HG03066 (cell line): ENCODE results near the gene CDK2AP2.
A peak's percentile ranks its signal among the peaks of the same experiment; 100 is the strongest.
"Not testable (repeated sequence)": the region's sequence is repeated elsewhere in the genome, so short reads cannot be mapped to it uniquely, and the experiment has no call there.

Experiments
- ATAC-seq: cut with Tn5 transposase; IDR thresholded peaks from one replicate; pipeline ENCODE4 v1.9.1; 2021; ENCODE audit warnings: low read depth; ENCODE audit not compliant: unreplicated experiment

The CDK2AP2 gene

DNA sequence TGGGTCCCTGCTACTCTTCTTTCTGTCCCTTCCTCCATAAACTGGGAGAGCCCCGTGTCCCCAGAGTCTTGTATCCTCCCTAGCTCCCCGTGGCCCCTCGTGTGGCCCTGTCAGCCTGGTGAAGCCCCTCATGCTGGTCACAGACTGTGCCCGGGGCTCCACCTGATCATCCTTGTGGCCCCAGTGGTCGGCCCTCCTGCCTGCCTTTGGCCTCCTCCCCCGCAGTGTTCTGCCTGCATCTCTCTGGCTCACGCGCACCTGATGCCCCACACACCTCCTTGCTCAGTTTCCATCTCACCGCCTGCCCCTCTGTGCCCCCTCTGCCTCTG, 16.5 kb upstream of the CDK2AP2 start:
- ATAC-seq, result no peak

GRCh38 chr11:67523556-67524479, 15.9 kb upstream of the CDK2AP2 start:
- no peak for ATAC-seq

DNA sequence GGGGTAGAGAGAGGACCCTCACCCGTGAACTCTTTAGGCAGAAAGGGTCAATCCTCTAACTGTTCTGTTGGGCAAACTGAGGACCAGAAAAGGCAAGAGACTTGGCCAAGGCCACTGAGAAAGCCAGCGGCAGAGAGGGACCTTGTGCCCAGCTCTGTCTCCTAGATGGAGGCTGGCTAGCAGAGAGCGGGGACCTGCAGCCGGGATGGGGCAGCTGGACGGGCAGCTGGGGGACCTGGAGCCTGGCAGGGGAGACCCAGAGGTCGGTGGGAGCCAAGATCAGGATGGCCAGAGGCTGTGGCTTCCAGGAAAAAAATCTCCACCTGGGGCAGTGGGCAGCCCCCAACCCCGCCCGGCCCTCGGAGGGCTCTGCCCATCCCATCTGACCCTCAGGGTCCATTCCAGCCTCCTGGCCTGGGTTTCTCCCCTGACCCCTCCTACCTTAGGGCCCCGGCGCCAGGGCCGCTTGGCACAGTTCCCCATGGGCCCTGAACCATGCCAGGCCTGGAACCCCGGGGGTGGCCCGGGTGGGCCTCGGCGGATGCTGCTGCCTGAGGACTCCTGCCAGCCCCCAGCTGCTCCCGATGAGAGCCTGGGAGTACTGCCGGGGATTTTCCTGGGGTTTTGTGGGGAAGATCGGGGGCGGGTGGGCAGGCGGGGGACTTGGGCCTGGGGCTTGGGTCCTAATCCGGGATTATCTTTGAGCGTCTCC, 15.0 kb upstream of the CDK2AP2 start, which contains the start of gene CABP2:
TSS of gene CABP2 (minus strand) at position 603 of the 712 bp plus-strand sequence. CDS start at position 483, 120 bp downstream.
- ATAC-seq, result no peak

DNA sequence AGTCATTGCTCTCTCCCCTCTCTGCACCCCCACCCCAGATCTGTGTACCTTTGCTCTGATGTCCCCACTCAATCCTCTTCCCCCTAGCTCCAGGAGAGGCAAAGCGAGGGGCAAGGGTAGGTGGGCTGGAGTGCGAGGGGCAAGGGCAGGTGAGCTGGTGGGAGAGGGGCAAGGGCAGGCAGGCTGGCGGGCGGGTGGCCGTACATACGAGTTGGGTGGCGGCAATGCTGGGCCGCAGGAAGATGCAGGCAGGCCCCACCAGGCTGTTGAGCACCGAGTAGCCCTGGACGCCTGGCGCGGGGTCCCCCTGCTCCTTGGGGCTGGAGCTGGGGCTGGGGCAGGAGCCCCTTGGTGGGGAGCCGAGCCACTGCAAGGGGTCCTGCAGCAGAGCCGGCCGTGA, 14.4 kb upstream of the CDK2AP2 start:
- ATAC-seq, result no peak

GRCh38 chr11:67521924-67522323, 14.0 kb upstream of the CDK2AP2 start:
- no peak for ATAC-seq

DNA sequence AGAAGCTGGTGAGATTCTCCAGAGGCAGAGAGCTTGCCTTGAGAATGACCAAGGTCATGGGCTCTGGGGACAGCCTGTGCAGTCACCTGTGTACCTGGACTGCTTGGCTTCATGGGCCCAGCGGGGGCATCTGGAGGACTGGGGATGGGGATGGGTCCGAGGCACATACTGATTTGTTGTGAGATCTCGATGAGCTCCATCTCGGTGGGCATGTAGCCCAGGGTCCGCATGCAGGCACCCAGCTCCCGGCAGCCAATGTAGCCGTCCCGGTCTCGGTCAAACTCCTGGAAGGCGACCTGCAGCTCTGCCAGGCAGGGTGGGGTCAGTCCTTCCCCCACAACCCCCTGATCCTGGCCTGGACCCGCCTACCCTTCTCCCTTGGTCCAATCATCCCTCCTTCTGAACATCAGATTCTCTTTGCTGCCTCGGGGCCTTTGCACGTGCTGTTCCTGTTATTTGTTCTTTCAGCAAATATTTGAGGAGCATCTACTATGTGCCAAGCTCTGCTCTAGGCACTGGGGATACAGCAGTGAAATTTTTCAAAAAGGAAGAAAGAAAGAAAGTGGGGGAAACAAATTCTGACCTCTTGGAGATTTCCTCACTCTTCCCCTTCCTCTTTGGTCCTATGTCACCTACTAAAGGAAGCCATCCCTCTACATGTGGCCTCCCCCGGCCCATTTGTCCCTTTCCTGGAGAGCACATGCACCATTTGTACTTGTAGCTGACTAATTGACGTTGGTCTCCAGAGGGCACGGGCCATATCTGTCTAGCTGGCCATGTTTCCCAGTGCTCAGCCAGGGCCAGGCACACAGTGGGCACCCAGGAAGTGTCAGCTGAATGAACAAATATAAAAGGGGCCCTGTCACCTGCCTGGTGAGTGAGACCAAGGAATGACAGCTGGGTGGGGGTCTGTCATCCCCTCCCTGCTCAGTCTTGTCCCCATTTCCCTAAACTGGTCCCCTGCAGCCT, 13.2 kb upstream of the CDK2AP2 start:
- ATAC-seq, result no peak

DNA sequence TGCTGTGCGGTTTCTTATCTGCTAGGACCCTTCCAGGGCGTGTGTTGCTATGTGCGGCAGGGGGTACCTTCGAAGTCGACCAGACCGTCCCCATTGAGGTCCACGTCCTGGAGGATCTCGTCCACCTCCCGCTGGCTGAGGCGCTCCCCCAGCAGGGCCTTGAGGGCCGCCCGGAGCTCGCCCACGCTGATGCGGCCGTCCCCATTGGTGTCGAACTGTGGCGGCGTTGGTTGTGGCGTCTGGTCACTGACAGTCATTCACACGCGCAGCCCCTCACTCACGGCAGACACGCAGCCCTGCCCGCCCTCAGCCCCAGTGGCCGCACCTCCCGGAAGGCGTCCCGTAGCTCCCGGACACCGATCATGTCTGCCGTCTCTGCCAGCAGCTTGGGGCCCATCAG, 11.8 kb upstream of the CDK2AP2 start:
- ATAC-seq, result no peak

DNA sequence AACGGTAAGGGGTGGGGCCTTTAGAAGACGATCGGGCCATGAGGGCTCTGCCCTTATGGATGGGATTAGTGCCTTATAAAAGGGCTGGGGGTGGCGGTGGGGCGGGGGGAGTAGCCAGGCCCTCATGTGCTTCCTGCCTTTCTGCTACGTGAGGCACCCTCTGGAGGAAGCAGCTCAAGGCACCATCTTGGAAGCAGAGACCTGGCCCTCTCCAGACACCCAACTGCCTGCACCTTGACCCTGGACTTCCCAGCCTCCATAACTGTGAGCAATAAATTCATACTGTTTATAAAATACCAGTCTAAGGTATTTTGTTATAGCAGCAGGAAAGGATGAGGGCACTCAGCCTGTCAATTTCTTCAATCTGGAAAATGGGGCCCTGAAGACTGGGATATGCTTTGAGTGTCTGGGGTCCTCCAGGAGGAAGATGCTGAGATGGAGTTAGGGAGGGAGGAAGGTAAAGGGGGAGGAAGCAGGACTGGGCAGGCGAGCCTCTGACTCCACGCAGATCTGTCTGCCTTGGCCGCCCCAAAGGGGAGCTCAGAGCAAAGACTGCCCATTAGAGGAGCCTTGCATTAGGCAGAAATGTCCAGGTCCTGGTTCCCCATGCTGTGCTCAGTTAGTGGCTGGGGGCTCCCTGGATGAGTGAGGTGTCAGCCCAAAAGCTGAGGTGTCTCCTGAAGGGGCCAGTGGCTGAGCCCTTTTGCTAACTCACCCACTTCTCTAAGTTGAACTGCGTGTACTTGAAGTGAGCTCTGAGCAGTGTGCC, 10.0 kb upstream of the CDK2AP2 start:
- no peak for ATAC-seq

GRCh38 chr11:67516806-67517205, 8.8 kb upstream of the CDK2AP2 start:
- ATAC-seq, result no peak

DNA sequence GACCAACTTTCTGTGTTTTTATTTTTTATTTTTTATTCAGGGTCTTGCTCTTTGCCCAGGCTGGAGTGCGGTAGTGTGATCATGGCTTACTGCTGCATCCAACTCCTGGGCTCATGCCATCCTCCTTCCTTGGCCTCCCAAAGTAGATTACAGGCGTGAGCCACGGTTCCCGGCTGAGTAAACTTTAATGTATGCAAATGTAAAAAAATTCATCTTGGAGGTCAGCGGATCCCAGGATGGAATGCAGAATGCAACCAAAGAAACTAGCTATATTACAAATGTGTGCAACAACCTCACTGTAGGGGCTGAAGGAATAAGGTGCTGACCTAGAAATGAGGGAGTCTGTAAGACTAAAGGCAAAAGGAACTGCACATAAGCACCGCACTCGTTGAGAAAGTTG, 6.2 kb upstream of the CDK2AP2 start:
- no peak for ATAC-seq

- not testable (repeated sequence) for ATAC-seq
Measured at GRCh38 chr11:67511558-67511957, 3.6 kb upstream of the CDK2AP2 start.

DNA sequence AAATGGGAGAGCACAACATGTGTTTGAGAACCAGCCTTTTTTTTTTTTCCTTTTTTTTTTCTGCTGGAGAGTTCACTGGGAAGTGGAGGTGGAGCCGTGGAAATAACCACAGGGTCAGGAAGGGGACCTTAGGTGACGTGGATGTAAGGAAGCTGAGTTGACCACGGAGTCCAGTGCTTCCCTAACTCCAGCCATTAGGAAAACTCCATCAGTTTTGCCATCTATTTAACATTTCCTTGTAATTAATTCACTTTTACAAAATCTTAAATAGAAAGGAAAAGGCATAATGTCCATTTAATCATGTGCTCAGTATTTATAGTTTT, 2.0 kb upstream of the CDK2AP2 start:
- ATAC-seq, result no peak

DNA sequence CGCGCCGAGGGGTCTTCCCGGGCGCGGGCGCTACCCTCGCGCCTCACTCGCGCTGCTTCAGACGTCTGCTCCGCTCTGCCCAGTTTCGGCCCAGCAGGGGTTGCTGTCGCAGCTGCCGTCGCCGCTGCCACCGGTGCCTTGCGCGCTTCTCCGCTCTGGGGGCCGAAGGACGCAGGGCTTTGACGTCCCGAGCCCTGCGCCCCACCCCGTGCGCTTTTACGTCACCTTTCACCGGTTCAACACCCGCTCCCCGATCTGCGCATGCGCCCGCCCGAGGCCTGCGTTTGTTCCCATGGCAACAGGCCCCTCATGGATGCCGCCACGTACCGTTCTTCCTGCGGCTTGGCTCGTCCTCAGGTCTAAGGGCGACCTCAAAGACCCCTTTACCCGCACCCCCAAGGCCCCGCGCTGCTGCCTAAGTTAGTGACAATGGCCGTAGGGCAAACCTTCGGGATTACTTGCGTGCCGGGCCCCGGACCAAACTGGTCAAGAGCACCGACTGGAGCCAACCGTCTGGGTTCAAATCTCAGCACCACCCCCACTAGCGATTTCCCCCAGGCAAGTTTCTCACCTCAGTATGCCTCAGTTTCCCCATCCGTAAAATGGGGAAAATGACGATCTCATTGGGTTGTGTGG, 642 bp upstream of the CDK2AP2 start:
- peak; percentile 39 for ATAC-seq

DNA sequence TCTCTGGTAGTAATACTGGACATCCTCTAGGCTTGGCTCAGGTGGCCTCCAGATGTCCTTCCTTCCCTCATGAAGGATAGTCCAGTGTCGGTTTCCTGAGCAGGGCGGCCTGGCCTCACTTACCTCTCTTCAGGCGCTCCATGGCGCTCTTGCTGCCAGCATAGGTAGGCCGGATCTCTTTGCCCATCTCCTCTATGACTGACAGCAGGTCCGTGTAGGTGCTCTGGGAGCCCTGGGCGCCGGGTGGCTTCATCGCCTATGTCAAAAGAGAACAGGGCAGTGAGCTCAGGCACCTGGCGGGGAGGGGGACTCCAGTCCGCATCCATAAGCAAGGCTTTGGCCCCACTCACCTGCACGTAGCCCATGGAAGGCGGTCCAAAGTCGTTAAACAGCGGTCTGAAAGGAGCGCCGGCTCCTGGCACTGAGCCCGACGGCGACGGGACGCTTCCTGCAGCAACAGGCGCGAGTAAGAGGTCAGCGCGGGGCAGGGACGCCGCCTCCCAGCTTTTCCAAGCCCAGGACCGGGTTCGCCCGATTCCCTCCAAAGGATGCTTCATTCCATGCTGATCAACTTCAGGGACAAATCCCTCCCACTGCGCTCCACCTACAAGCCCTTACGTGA, 609 bp downstream of the CDK2AP2 start:
- no peak for ATAC-seq

GRCh38 chr11:67506426-67507051, 1.4 kb downstream of the CDK2AP2 start:
- no peak for ATAC-seq

DNA sequence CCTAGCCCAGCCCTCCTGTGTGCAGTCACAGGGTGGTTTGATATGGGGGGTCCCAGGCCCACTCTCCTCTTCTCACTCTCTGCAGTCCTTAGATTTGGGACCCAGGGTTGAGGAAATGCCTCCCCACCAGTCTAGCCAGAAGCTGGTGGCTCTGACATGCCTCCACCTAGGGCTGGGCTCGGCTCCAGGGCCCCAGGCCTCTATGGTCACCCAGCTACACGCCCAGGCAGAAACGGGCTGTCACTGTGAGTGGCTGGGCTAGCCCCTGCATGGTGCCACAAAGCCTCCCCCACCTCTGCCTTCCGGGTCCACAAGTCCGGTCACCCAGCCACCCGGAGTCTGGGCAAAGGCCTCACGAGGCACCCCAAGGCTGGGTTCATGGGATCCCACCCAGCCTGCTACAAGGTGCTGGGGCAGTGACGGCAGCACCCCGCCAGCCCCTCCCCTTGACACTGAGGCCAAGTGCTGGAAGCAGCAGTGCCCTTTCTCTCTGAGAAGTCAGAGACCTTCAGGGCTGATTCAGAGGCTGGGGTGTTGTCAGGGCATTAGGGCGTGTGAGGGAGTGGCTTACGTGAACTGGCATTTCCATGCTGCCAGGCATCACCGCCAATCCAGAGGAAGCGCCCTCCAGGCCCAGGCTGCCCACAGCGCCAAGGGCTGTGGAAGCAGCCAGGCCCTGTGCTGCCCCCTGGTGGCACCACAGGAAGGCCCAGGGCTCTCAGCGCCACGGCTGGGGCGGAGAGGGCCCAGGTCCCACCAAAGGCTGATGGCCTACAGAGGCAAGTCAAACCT, 2.2 kb downstream of the CDK2AP2 start:
- ATAC-seq, result no peak

DNA sequence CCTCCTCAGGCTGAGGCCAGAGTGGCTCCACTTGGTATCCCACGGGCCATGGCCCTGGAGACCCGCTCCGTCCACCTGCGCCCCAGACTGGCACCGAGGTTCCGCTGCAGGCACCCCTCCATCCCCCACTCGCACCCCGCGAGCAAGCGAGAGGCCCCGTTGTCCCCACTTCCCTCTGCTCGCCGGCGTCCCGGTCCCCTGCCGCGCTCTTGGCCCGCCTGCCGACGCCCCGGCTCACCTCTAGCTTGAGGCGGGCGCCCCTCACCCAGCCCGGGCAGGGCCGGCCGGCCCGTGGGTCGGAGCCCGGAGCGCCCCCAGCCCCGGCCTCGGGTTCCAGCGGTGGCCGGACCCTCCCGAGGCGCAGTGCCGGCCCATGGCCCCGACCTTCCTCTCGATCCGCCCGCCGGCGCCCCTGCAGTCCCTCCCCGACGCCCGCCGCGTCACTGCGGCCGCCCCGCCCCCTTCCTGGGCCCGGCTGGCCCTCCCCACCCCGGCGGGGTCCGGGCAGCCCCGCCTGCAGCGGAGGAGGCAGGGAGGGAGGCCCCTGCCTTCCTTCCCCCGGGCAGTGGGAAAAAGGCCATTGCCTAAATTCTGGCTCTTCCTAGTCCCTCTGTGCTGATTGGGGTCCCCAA, 2.9 kb downstream of the CDK2AP2 start, which contains the start of gene PITPNM1:
TSS of gene PITPNM1 (minus strand) at position 414 of the 632 bp plus-strand sequence. CDS start 1,183 bp downstream, outside the sequence.
- no peak for ATAC-seq
